CD4-positive, CD25-positive, alpha-beta regulatory T cell (primary cell): Measurements from ENCODE around the gene XRN2. TPM values are rescaled to one million over a fixed set of nuclear protein-coding genes. Genes with fewer than 3 reads are reported as not detected.

ENCODE experiments used
- ATAC-seq, 2 donors: fragments of 150-1000 bp; cut with Tn5 transposase; one replicate each; pipeline ENCODE4 v1.10.0; 2021; ENCODE audit warnings: low read depth in 2 of 2, moderate number of reproducible peaks in 2 of 2, moderate library complexity in 1 of 2
- DNase-seq, 3 donors: peaks; one replicate each; pipeline versions ENCODE4 v3.0.0 to v3.0.0-alpha.2; 2012 to 2022; ENCODE audit warnings: mixed read lengths in 1 of 3
- H3K27ac ChIP-seq: one replicate; pipeline ENCODE4 v1.7.0; 2013; ENCODE audit warnings: mild to moderate bottlenecking, low read length; ENCODE audit not compliant: insufficient read depth, poor library complexity, severe bottlenecking
- H3K27me3 ChIP-seq: one replicate; pipeline ENCODE4 v1.7.0; 2013; ENCODE audit warnings: low read length; ENCODE audit not compliant: control insufficient read depth, insufficient read depth
- H3K36me3 ChIP-seq: one replicate; pipeline ENCODE4 v1.7.0; 2013; ENCODE audit warnings: mild to moderate bottlenecking, low read length, moderate library complexity; ENCODE audit not compliant: control insufficient read depth, insufficient read depth
- H3K4me1 ChIP-seq: 2 replicates; pipeline ENCODE4 v1.7.0; 2013; ENCODE audit warnings: mild to moderate bottlenecking, low read length; ENCODE audit not compliant: insufficient read depth, control insufficient read depth, poor library complexity, severe bottlenecking
- H3K4me3 ChIP-seq: one replicate; pipeline ENCODE4 v1.7.0; 2013; ENCODE audit warnings: low read depth, mild to moderate bottlenecking, low read length, moderate library complexity
- H3K9me3 ChIP-seq, 2 experiments: 1 replicate in 1 of 2; 2 replicates in 1 of 2; pipeline ENCODE4 v1.7.0; 2013; ENCODE audit warnings: low read length in 2 of 2, mild to moderate bottlenecking in 1 of 2, moderate library complexity in 1 of 2; ENCODE audit not compliant: control insufficient read depth in 2 of 2
- H3K27ac Mint-ChIP-seq, 3 donors: one replicate each; pipeline ENCODE4 v1.8.0; 2020 to 2022; ENCODE audit warnings: mild to moderate bottlenecking in 3 of 3, mixed read lengths in 3 of 3, moderate library complexity in 2 of 3
- H3K27me3 Mint-ChIP-seq: one replicate; pipeline ENCODE4 v1.8.0; 2022; ENCODE audit warnings: mild to moderate bottlenecking, mixed read lengths
- H3K36me3 Mint-ChIP-seq: one replicate; pipeline ENCODE4 v1.8.0; 2020; ENCODE audit warnings: mixed read lengths
- H3K4me1 Mint-ChIP-seq, 4 donors: one replicate each; pipeline ENCODE4 v1.8.0; 2020 to 2022; ENCODE audit warnings: mixed read lengths in 4 of 4, mild to moderate bottlenecking in 1 of 4
- H3K4me3 Mint-ChIP-seq, 4 donors: one replicate each; pipeline ENCODE4 v1.8.0; 2020 to 2022; ENCODE audit warnings: mild to moderate bottlenecking in 4 of 4, mixed read lengths in 4 of 4, moderate library complexity in 3 of 4
- H3K9me3 Mint-ChIP-seq, 7 donors: one replicate each; pipeline ENCODE4 v1.8.0; 2020 to 2022; ENCODE audit warnings: mixed read lengths in 7 of 7, mild to moderate bottlenecking in 3 of 7, moderate library complexity in 2 of 7
- polyA plus RNA-seq, 4 donors: library from polyadenylated mRNA; unstranded; fragments of 300-500 nt; fragmentation: Illumina TruSeq; gene quantifications; one replicate each; pipeline ENCODE4 v1.2.3, GENCODE V29; 2021
- total RNA-seq: library from RNA; stranded (reverse); gene quantifications from one replicate; pipeline ENCODE4 v1.2.3, GENCODE V29; 2022

The XRN2 gene
- total and polyA plus RNA-seq, 5 donors from 2014 or later = 59.0 to 81.0 (median 72.9) TPM

DNA sequence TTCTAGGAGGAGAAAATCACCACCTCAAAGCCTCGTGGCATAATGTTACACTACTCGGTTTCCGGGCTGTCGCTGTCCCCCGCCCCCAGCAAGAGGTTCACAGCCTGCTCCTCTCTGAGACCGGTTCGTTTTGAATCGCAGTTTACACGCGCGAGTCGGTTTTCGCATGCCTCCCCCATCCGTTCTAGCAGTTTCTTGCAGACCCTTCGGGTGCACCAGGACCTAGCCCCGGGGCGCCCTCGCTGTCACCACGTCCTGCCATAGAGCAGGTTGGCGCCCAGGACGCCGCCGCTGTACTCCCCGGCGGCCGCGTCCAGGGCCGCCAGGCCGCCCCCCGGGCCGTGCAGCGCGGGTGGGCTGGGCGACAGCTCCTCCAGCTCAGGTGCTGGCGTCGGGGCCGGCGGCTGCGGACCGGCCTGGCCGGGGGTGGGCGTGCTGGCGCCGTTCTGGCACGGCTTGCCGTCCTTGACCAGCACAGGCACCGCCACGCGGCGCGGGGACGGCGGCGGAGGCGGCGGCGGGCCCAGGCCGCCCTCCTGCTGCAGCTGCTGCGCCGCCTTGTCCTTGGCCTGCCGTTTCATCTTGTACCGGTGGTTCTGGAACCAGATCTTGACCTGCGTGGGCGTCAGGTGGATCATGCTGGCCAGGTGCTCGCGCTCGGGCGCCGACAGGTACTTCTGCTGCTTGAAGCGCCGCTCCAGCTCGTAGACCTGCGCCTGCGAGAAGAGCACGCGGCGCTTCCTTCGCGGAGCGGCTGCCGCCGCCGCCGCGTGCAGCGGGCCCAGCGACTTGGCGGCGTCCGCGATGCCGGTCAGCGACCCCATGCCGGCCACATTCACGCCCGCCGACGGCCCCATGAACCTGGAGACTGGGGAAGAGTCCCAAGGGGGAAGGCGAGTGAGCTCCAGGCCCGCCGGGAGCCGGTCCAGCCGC lies 92.8 kb downstream of the XRN2 start:
- H3K36me3 Mint-ChIP-seq = peaks cover 6% of the 10 kb centered on the region
- H3K4me3 ChIP-seq = no peak overlapping the region

DNA sequence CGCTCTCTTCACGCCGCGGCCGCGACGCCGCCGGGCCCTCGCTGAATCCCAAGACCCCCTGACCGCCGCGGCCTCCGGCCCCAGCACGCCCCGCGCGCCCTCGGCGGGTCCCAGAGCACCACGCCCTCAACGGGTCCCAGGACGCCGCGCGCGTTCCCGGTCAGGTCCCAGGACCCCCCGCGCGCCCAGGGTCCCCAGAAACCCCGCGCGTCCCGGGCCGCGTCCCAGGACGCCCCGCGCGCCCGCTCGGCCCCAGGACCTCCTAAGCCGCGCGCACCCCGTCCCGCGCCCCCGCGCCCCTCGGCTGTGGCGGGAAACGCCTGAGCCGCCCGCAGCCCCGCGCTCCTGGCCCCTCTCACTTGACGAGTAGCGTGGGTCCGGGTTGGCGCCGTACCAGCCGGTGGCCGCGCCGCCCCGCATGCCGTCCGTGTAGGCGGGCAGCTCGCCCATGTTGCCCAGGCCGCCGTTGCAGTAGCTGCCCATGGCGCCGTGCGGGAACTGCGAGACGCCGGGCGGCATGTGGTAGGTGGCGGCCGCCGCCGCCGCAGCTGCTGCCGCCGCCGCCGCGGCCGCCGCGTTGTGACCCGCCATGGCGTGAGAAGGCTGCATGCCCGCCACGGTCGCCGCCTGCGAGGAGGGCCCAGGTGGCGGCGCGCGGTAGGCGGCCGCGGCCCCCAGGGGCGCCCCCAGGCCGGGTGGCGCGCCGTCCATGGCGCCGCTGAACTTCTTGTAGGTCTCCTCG lies 93.6 kb downstream of the XRN2 start:
- H3K9me3 ChIP-seq = peaks cover 0 to 12% of the 10 kb centered on the region in 2 experiments
- ATAC-seq (no peak), DNase-seq (no peak)
- no peaks in the 10 kb centered on the region for H3K36me3 ChIP-seq
- H3K27ac ChIP-seq = no peak overlapping the region
- Mint-ChIP-seq H3K27ac (no peak overlapping the region), H3K36me3 (peaks cover 3% of the 10 kb centered on the region), H3K27me3 (peaks cover 82% of the 10 kb centered on the region), H3K4me3 (no peak overlapping the region), H3K4me1 (peaks cover 5 to 33% (median 23%) of the 10 kb centered on the region in 4 donors), H3K9me3 (peaks cover 0 to 12% (median 0%) of the 10 kb centered on the region in 7 donors)
- H3K4me1 ChIP-seq = peaks cover 26% of the 10 kb centered on the region
- H3K4me3 ChIP-seq = no peak overlapping the region
- H3K27me3 ChIP-seq = peaks cover 71% of the 10 kb centered on the region

More for the DNA sequence above, 92.8 kb downstream of the XRN2 start:
- Mint-ChIP-seq H3K27me3 (peaks cover 79% of the 10 kb centered on the region), H3K4me1 (peaks cover 5 to 35% (median 26%) of the 10 kb centered on the region in 4 donors), H3K27ac (no peak overlapping the region), H3K4me3 (peak overlapping the region; percentile 46 to 87 (median 80)), H3K9me3 (peaks cover 0 to 12% (median 0%) of the 10 kb centered on the region in 7 donors)
- H3K36me3 ChIP-seq = no peaks in the 10 kb centered on the region
- peaks cover 30% of the 10 kb centered on the region for H3K4me1 ChIP-seq
- no peak overlapping the region for H3K27ac ChIP-seq
- DNase-seq = peak; percentile 18 to 70 (median 51)
- H3K27me3 ChIP-seq = peaks cover 64% of the 10 kb centered on the region
- ATAC-seq = peak; percentile 47 to 48
- peaks cover 0 to 12% of the 10 kb centered on the region in 2 experiments for H3K9me3 ChIP-seq

DNA sequence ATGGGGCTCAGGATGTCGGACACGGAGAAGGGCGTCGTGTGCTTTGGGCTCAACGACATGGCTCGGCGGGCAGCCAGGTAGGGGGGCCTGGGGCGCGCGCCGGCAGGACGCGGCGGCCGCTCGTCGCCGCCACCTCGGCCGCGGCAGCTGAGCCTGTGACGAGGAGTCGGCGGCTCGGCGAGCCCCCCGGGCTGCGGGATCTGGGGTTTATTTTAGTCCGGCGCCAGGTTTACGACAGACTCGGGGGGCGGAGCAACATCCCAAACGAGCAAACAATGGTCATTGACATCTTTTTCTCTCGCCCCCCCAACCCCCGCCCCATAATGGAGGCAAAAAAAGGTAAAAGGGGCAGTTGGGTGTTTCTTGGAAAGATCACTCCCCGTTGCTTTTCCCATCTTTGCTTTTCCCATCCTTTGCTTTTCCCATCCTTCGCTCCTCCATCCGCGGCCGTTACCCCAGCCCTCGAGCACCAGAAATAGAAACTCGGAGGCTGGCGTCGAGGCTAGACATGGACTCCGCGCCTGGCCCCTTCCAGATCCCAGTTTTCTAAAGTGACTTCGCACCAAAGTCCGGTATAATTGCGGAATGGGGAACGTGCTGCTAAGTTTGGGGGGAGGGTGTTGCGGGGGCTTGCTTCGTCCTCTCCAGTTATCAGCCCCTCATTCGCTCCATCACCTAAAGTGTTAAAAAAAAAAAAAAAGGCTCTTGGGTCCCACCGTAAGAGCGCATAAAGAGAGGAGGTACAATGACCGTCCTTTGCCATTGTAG lies 94.4 kb downstream of the XRN2 start, which contains the start of gene NKX2-4:
TSS of gene NKX2-4 (minus strand) at position 186 of the 768 bp plus-strand sequence. CDS start at position 59, 127 bp downstream.
- H3K4me1 ChIP-seq = peaks cover 23% of the 10 kb centered on the region
- H3K27ac Mint-ChIP-seq = peak within 1 kb of the TSS in 1 of 3 donors; percentile 67
- no peaks in the 10 kb centered on the region for H3K36me3 Mint-ChIP-seq
- H3K4me3 Mint-ChIP-seq = peak within 1 kb of the TSS in 3 of 4 donors; percentile 34 to 78 (median 74)
- peaks cover 70% of the 10 kb centered on the region for H3K27me3 ChIP-seq
- DNase-seq (no peak), ATAC-seq (no peak)
- H3K4me1 Mint-ChIP-seq = peaks cover 5 to 25% (median 18%) of the 10 kb centered on the region in 4 donors
- H3K27ac ChIP-seq = no peak within 1 kb of the TSS
- H3K9me3 Mint-ChIP-seq = peaks cover 0 to 12% (median 0%) of the 10 kb centered on the region in 7 donors
- peaks cover 0 to 12% of the 10 kb centered on the region in 2 experiments for H3K9me3 ChIP-seq
- no peak within 1 kb of the TSS for H3K4me3 ChIP-seq
- peaks cover 82% of the 10 kb centered on the region for H3K27me3 Mint-ChIP-seq
- no peaks in the 10 kb centered on the region for H3K36me3 ChIP-seq

DNA sequence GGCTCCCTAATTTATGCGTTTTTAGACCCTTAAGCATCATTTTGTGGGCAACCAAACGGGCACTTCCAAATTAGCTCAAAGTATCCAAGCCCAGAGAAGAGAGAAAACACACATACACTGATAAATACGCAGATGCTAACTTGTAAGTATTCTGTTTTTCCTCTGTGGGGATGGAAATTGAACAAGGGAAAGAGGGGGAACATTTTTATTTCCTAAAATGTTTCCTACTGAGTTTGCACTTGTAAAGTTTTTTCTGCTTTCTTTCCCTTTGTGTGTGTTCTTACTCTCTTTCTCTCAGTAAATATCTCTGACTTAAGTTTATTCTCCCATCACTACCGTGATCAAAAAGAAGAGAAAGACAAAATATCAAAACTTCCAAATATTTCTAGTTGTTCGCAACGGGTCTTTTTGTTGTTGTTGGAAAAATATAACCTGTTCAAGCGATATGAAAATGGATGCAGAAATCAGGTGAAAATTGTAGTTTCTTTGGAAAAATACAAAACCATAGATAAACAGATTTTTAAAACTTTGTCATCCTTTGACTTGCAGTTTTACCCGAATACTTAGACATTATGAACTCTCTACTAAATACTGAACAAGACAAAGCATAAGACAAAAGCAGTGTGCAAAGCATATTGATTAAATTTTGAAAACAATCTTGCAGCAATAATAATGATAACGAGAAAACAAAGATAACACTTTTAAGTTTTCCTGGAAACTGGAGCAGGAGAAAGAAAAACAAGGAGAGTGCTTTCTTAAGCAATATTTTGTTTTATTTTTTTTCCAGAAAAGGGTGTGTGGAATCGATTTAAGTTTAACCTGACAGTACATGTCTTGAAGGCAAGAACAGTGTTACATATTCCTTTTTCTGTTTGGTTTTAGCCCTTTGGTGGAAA lies 95.2 kb downstream of the XRN2 start:
- Histone ChIP-seq H3K4me1 (peaks cover 23% of the 10 kb centered on the region), H3K27ac (no peak overlapping the region), H3K9me3 (peaks cover 0 to 8% of the 10 kb centered on the region in 2 experiments), H3K36me3 (no peaks in the 10 kb centered on the region), H3K27me3 (peaks cover 68% of the 10 kb centered on the region), H3K4me3 (no peak overlapping the region)
- peaks cover 5 to 17% (median 12%) of the 10 kb centered on the region in 4 donors for H3K4me1 Mint-ChIP-seq
- peak overlapping the region in 1 of 3 donors; percentile 10 for H3K27ac Mint-ChIP-seq
- H3K27me3 Mint-ChIP-seq = peaks cover 80% of the 10 kb centered on the region
- ATAC-seq (no peak), DNase-seq (no peak)
- peak overlapping the region in 3 of 4 donors; percentile 34 to 78 (median 74) for H3K4me3 Mint-ChIP-seq
- H3K9me3 Mint-ChIP-seq = peaks cover 0 to 12% (median 0%) of the 10 kb centered on the region in 7 donors
- H3K36me3 Mint-ChIP-seq = no peaks in the 10 kb centered on the region

DNA sequence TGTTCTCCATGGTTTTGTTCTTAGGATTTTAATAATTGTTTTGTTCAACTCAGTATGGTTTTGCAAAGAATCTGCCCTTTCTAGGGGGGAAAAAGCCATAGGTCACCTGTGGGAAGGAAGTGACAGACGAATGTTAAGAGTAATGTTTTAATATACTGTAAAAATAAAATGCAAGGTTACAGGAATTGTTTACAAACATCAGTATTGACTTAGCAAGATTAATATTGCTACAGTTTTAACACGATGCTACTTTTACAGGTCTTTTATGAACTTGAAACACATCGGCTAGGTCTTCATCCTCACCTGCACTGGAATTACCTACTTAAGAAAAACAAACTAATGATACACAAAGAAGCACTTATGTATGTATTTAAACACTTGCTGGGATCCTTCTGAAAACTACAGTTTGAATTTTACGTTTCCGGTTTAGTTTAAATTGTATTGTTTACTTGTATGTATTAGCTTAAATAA lies 95.9 kb downstream of the XRN2 start:
- ATAC-seq = no peak
- Mint-ChIP-seq H3K4me3 (no peak overlapping the region), H3K27ac (no peak overlapping the region), H3K4me1 (peaks cover 5 to 16% (median 11%) of the 10 kb centered on the region in 4 donors), H3K9me3 (peaks cover 0 to 12% (median 0%) of the 10 kb centered on the region in 7 donors), H3K36me3 (no peaks in the 10 kb centered on the region), H3K27me3 (peaks cover 77% of the 10 kb centered on the region)
- no peak for DNase-seq
- Histone ChIP-seq H3K9me3 (peaks cover 0 to 8% of the 10 kb centered on the region in 2 experiments), H3K4me3 (no peak overlapping the region), H3K36me3 (no peaks in the 10 kb centered on the region), H3K4me1 (peaks cover 23% of the 10 kb centered on the region), H3K27ac (no peak overlapping the region), H3K27me3 (peaks cover 66% of the 10 kb centered on the region)

DNA sequence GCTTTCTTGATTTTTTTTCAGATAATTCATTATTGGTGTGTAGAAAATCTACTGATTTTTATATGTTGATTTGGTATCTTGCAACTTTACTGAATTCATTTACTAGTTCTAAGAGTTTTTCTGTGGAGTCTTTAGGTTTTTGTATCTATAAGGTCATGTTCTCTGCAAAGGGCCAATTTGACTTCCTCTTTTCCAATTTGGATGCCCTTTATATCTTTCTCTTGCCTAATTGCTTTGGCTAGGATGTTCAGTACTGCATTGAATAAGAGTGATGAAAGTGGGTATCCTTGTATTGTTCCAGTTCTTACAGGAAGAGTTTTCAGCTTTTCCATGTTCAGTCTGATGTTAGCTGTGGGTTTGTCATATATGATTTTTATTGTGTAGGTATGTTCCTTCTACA lies 108.6 kb downstream of the XRN2 start:
- DNase-seq = no peak

More for the DNA sequence above, 108.6 kb downstream of the XRN2 start:
- H3K27ac ChIP-seq = no peak overlapping the region
- no peak for ATAC-seq
- peaks cover 30% of the 10 kb centered on the region for H3K27me3 ChIP-seq
- Mint-ChIP-seq H3K27ac (no peak overlapping the region), H3K27me3 (peaks cover 68% of the 10 kb centered on the region), H3K9me3 (peaks cover 1 to 9% (median 5%) of the 10 kb centered on the region in 7 donors), H3K4me1 (no peaks in the 10 kb centered on the region), H3K4me3 (no peak overlapping the region), H3K36me3 (no peaks in the 10 kb centered on the region)
- peaks cover 0 to 10% of the 10 kb centered on the region in 2 experiments for H3K9me3 ChIP-seq
- no peak overlapping the region for H3K4me3 ChIP-seq
- no peaks in the 10 kb centered on the region for H3K36me3 ChIP-seq
- H3K4me1 ChIP-seq = no peaks in the 10 kb centered on the region
